ENCODE results near the gene TMEM208. TPM values are rescaled to one million over a fixed set of nuclear protein-coding genes. Genes with fewer than 3 reads are reported as not detected.
A peak's percentile ranks its signal among the peaks of the same experiment; 100 is the strongest.

The TMEM208 gene
- polyA plus RNA-seq, 3 donors, result 34.2 to 48.7 (median 45.8) TPM

- DNase-seq (ENCODE audit: extremely low read depth in 1 of 11, low read depth in 9 of 11, low spot score in 4 of 11), result no peak
Measured at GRCh38 chr16:67258161-67258835, 31.4 kb downstream of the TMEM208 start.

GRCh38 chr16:67259705-67260104 is 32.8 kb downstream of the TMEM208 start:
- no peak for DNase-seq (ENCODE audit: extremely low read depth in 1 of 11, low read depth in 9 of 11, low spot score in 4 of 11)

- DNase-seq (ENCODE audit: extremely low read depth in 1 of 11, low read depth in 9 of 11, low spot score in 4 of 11), result peak in 2 of 11 donors; percentile 28 to 45
Measured at GRCh38 chr16:67260426-67261063, 33.6 kb downstream of the TMEM208 start.

- no peak for DNase-seq (ENCODE audit: extremely low read depth in 1 of 11, low read depth in 9 of 11, low spot score in 4 of 11)
Measured at GRCh38 chr16:67263201-67263600, 36.3 kb downstream of the TMEM208 start.

- DNase-seq (ENCODE audit: extremely low read depth in 1 of 11, low read depth in 9 of 11, low spot score in 4 of 11), result no peak
Measured at GRCh38 chr16:67264277-67264676, 37.3 kb downstream of the TMEM208 start.

GRCh38 chr16:67264866-67265265 is 37.9 kb downstream of the TMEM208 start:
- no peak for DNase-seq (ENCODE audit: extremely low read depth in 1 of 11, low read depth in 9 of 11, low spot score in 4 of 11)

GRCh38 chr16:67265834-67266233 is 38.9 kb downstream of the TMEM208 start:
- DNase-seq (ENCODE audit: extremely low read depth in 1 of 11, low read depth in 9 of 11, low spot score in 4 of 11), result no peak

GRCh38 chr16:67268136-67268579 is 41.2 kb downstream of the TMEM208 start:
- DNase-seq (ENCODE audit: extremely low read depth in 1 of 11, low read depth in 9 of 11, low spot score in 4 of 11), result no peak

GRCh38 chr16:67269766-67270165 is 42.8 kb downstream of the TMEM208 start:
- DNase-seq (ENCODE audit: extremely low read depth in 1 of 11, low read depth in 9 of 11, low spot score in 4 of 11), result no peak

- no peak for DNase-seq (ENCODE audit: extremely low read depth in 1 of 11, low read depth in 9 of 11, low spot score in 4 of 11)
Measured at GRCh38 chr16:67270931-67271338, 44.0 kb downstream of the TMEM208 start.

GRCh38 chr16:67271446-67271845 is 44.5 kb downstream of the TMEM208 start:
- DNase-seq (ENCODE audit: extremely low read depth in 1 of 11, low read depth in 9 of 11, low spot score in 4 of 11), result no peak

- no peak for DNase-seq (ENCODE audit: extremely low read depth in 1 of 11, low read depth in 9 of 11, low spot score in 4 of 11)
Measured at GRCh38 chr16:67275321-67275720, 48.4 kb downstream of the TMEM208 start.

GRCh38 chr16:67277294-67277998 is 50.5 kb downstream of the TMEM208 start:
- DNase-seq (ENCODE audit: extremely low read depth in 1 of 11, low read depth in 9 of 11, low spot score in 4 of 11), result no peak

- DNase-seq (ENCODE audit: extremely low read depth in 1 of 11, low read depth in 9 of 11, low spot score in 4 of 11), result no peak
Measured at GRCh38 chr16:67277999-67278772, 51.3 kb downstream of the TMEM208 start.

Other genes with a start within 250 kb of the TMEM208 start
- 10 to 100 TPM in 1 of 3 donors, 1 to 10 TPM in 2; 7.6 to 13.5 (median 8.5) TPM for gene CES4A, start 238.5 kb upstream of the TMEM208 start, polyA plus RNA-seq (ENCODE audit: insufficient read length in 3 of 3)
- 10 to 100 TPM; 71.7 to 76.4 (median 75.3) TPM for gene CBFB, start 198.0 kb upstream of the TMEM208 start, polyA plus RNA-seq (ENCODE audit: insufficient read length in 3 of 3)
- gene PHAF1, start 117.2 kb upstream of the TMEM208 start, polyA plus RNA-seq (ENCODE audit: insufficient read length in 3 of 3), result 10 to 100 TPM; 23.9 to 28.2 (median 25.0) TPM
- gene B3GNT9, start 76.1 kb upstream of the TMEM208 start, polyA plus RNA-seq (ENCODE audit: insufficient read length in 3 of 3), result 10 to 100 TPM in 1 of 3 donors, 1 to 10 TPM in 2; 8.9 to 12.1 (median 9.8) TPM
- gene TRADD, start 67.2 kb upstream of the TMEM208 start, polyA plus RNA-seq (ENCODE audit: insufficient read length in 3 of 3), result 1 to 10 TPM; 3.6 to 6.9 (median 4.8) TPM
- gene FBXL8, start 67.2 kb upstream of the TMEM208 start, polyA plus RNA-seq (ENCODE audit: insufficient read length in 3 of 3), result 1 to 10 TPM; 1.2 to 2.8 (median 1.9) TPM
- gene HSF4, start 62.4 kb upstream of the TMEM208 start, polyA plus RNA-seq (ENCODE audit: insufficient read length in 3 of 3), result 1 to 10 TPM; 1.6 to 3.8 (median 1.8) TPM
- 1 to 10 TPM; 4.9 to 7.6 (median 6.1) TPM for gene NOL3, start 56.6 kb upstream of the TMEM208 start, polyA plus RNA-seq (ENCODE audit: insufficient read length in 3 of 3)
- gene MATCAP1, start 43.2 kb upstream of the TMEM208 start, polyA plus RNA-seq (ENCODE audit: insufficient read length in 3 of 3), result 10 to 100 TPM; 37.9 to 60.3 (median 41.5) TPM
- gene EXOC3L1, start 37.0 kb upstream of the TMEM208 start, polyA plus RNA-seq (ENCODE audit: insufficient read length in 3 of 3), result 1 to 10 TPM; 4.3 to 6.3 (median 6.1) TPM
- gene E2F4, start 35.0 kb upstream of the TMEM208 start, polyA plus RNA-seq (ENCODE audit: insufficient read length in 3 of 3), result 10 to 100 TPM; 50.9 to 67.2 (median 59.5) TPM
- gene ELMO3, start 28.0 kb upstream of the TMEM208 start, polyA plus RNA-seq (ENCODE audit: insufficient read length in 3 of 3), result 1 to 10 TPM; 3.6 to 6.5 (median 5.6) TPM
- gene FHOD1, start 20.4 kb downstream of the TMEM208 start, polyA plus RNA-seq (ENCODE audit: insufficient read length in 3 of 3), result 10 to 100 TPM; 34.4 to 47.7 (median 46.9) TPM
- 1 to 10 TPM; 3.4 to 5.5 (median 3.9) TPM for gene SLC9A5, start 21.8 kb downstream of the TMEM208 start, polyA plus RNA-seq (ENCODE audit: insufficient read length in 3 of 3)
- gene PLEKHG4, start 52.4 kb downstream of the TMEM208 start, polyA plus RNA-seq (ENCODE audit: insufficient read length in 3 of 3), result 10 to 100 TPM; 13.0 to 17.1 (median 13.1) TPM
- 1 to 10 TPM; 1.2 to 2.4 (median 1.4) TPM for gene KCTD19, start 99.6 kb downstream of the TMEM208 start, polyA plus RNA-seq (ENCODE audit: insufficient read length in 3 of 3)
- gene LRRC36, start 99.7 kb downstream of the TMEM208 start, polyA plus RNA-seq (ENCODE audit: insufficient read length in 3 of 3), result 10 to 100 TPM in 1 of 3 donors, 1 to 10 TPM in 2; 3.2 to 11.5 (median 4.6) TPM
- gene TPPP3, start 166.4 kb downstream of the TMEM208 start, polyA plus RNA-seq (ENCODE audit: insufficient read length in 3 of 3), result 10 to 100 TPM; 52.5 to 62.1 (median 55.9) TPM
- 10 to 100 TPM in 2 of 3 donors, 1 to 10 TPM in 1; 9.6 to 18.0 (median 12.9) TPM for gene ZDHHC1, start 189.3 kb downstream of the TMEM208 start, polyA plus RNA-seq (ENCODE audit: insufficient read length in 3 of 3)
- 10 to 100 TPM; 35.1 to 64.6 (median 42.7) TPM for gene HSD11B2, start 204.0 kb downstream of the TMEM208 start, polyA plus RNA-seq (ENCODE audit: insufficient read length in 3 of 3)